ENCODE results near the gene GSTP1. TPM values are rescaled to one million over a fixed set of nuclear protein-coding genes. Genes with fewer than 3 reads are reported as not detected.
"Not testable (repeated sequence)": the region's sequence is repeated elsewhere in the genome, so short reads cannot be mapped to it uniquely, and the experiment has no call there.

The GSTP1 gene
- total RNA-seq, 1 experiment from 2014 or later, result 893 TPM

DNA sequence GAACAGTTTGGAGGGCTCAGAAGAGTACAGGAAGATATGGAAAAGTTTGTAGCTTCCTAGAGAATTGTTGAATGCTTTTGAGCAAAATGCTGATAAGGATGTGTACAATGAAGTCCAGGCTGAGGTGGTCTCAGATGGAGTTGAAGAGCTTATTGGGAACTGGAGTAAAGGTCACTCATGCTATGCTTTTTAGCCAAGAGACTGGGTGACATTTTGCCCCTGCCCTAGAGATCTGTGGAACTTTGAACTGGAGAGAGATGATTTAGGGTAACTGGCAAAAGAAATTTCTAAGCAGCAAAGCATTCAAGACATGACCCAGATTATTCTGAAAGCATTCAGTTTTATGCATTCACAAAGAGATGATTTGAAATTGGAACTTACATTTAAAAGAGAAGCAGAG, 32.5 kb upstream of the GSTP1 start:
- H2AFZ ChIP-seq (ENCODE audit: low read depth, low read length, poor library complexity, severe bottlenecking), result no peak overlapping the region
- intact Hi-C loops (cut with micrococcal nuclease), result no loop called here
- DNase-seq (ENCODE audit: low read depth, low spot score) (no peak), ATAC-seq (no peak)
- no peak overlapping the region for H3K4me2 ChIP-seq (ENCODE audit: low read length)
- no TSS peak for BruUV-seq (replicated peaks)
- no peak overlapping the region for H3K27ac ChIP-seq (ENCODE audit: low read depth, low read length)
- H3K9ac ChIP-seq (ENCODE audit: low read length), result no peak overlapping the region
- POLR2A ChIA-PET, result no interaction called here
- H3K9me2 ChIP-seq (ENCODE audit: insufficient read depth), result no peaks in the 10 kb centered on the region
- H3K4me1 ChIP-seq (ENCODE audit: control insufficient read depth in 1 of 2, insufficient read depth in 2 of 2, low read length in 2 of 2), result no peaks in the 10 kb centered on the region
- CTCF ChIA-PET, result no interaction called here
- TF ChIP-seq CEBPB (IDR thresholded peaks at IDR 0.05; ENCODE audit: low read depth) (no peak), RAD21 (IDR thresholded peaks at IDR 0.05; ENCODE audit: low read depth) (no peak), POLR2A (IDR thresholded peaks at IDR 0.05; ENCODE audit: borderline replicate concordance, extremely low read depth, insufficient read depth, insufficient read length) (no peak), ZFX (IDR thresholded peaks at IDR 0.05) (no peak), EZH2phosphoT487 (IDR thresholded peaks at IDR 0.05; ENCODE audit: borderline replicate concordance) (no peak), EZH2 (IDR thresholded peaks at IDR 0.05) (no peak), SRF (IDR thresholded peaks at IDR 0.05; ENCODE audit: low read depth) (no peak), ATF3 (IDR thresholded peaks at IDR 0.05) (no peak), ZBTB33 (IDR thresholded peaks at IDR 0.05; ENCODE audit: extremely low read depth, insufficient replicate concordance, low read length) (no peak), YY1 (IDR thresholded peaks at IDR 0.05; ENCODE audit: extremely low read depth, insufficient replicate concordance, low read depth, low read length) (no peak), ZNF274 (IDR thresholded peaks at IDR 0.05; ENCODE audit: low read depth, low read length) (no peak), SIN3A (IDR thresholded peaks at IDR 0.05; ENCODE audit: low read depth) (no peak), CBX3 (IDR thresholded peaks at IDR 0.05; ENCODE audit: low read depth) (no peak), ELF1 (IDR thresholded peaks at IDR 0.05; ENCODE audit: borderline replicate concordance, low read depth) (no peak), JUND (IDR thresholded peaks at IDR 0.05) (no peak)
- no peaks in the 10 kb centered on the region for H3K79me2 ChIP-seq (ENCODE audit: insufficient read depth, low read length)
- no peak overlapping the region for H3K4me3 ChIP-seq (replicated peaks in 1 of 2; ENCODE audit: low read depth in 1 of 2, low read length in 2 of 2)
- RAD21 ChIA-PET (ENCODE audit: low non-redundant PET in 1 of 2, low total read pairs in 2 of 2, uncharacterized antibody in 2 of 2, unreplicated experiment in 2 of 2), result no interaction called here
- H3K9me3 ChIP-seq (ENCODE audit: control insufficient read depth in 1 of 2, insufficient read depth in 1 of 2, low read depth in 1 of 2, low read length in 2 of 2), result no peaks in the 10 kb centered on the region; a peak in 1 of 4 replicates
- no peaks in the 10 kb centered on the region for H3K36me3 ChIP-seq (ENCODE audit: control insufficient read depth in 1 of 2, insufficient read depth in 2 of 2, low read length in 2 of 2)
- no peaks in the 10 kb centered on the region for H4K20me1 ChIP-seq (ENCODE audit: insufficient read depth)
- H3K27me3 ChIP-seq (ENCODE audit: insufficient read depth, low read length), result no peaks in the 10 kb centered on the region

- H4K20me1 ChIP-seq (ENCODE audit: insufficient read depth); RAD21 ChIA-PET (ENCODE audit: low non-redundant PET in 1 of 2, low total read pairs in 2 of 2, uncharacterized antibody in 2 of 2, unreplicated experiment in 2 of 2); BruUV-seq (replicated peaks); H3K9me2 ChIP-seq (ENCODE audit: insufficient read depth); intact Hi-C loops (cut with micrococcal nuclease); H2AFZ ChIP-seq (ENCODE audit: low read depth, low read length, poor library complexity, severe bottlenecking); H3K4me1 ChIP-seq (ENCODE audit: control insufficient read depth in 1 of 2, insufficient read depth in 2 of 2, low read length in 2 of 2); CTCF ChIA-PET; H3K9ac ChIP-seq (ENCODE audit: low read length); POLR2A ChIA-PET; H3K4me2 ChIP-seq (ENCODE audit: low read length); H3K4me3 ChIP-seq (replicated peaks in 1 of 2; ENCODE audit: low read depth in 1 of 2, low read length in 2 of 2); ATAC-seq; H3K27me3 ChIP-seq (ENCODE audit: insufficient read depth, low read length); H3K36me3 ChIP-seq (ENCODE audit: control insufficient read depth in 1 of 2, insufficient read depth in 2 of 2, low read length in 2 of 2); H3K9me3 ChIP-seq (ENCODE audit: control insufficient read depth in 1 of 2, insufficient read depth in 1 of 2, low read depth in 1 of 2, low read length in 2 of 2); DNase-seq (ENCODE audit: low read depth, low spot score); H3K27ac ChIP-seq (ENCODE audit: low read depth, low read length); H3K79me2 ChIP-seq (ENCODE audit: insufficient read depth, low read length): not testable (repeated sequence)
Observed at GRCh38 chr11:67551697-67552096, 31.9 kb upstream of the GSTP1 start.

Data from HCT116 (cell line).